GM12892 (cell line): ENCODE results near the gene RET.

Experiments used
- POLR2A ChIP-seq: IDR thresholded peaks from 2 replicates; pipeline ENCODE4 v1.6.1; 2011; ENCODE audit warnings: low read depth, low read length, control low read depth
- POLR2AphosphoS5 ChIP-seq: IDR thresholded peaks from 2 replicates; pipeline ENCODE4 v1.6.1; 2011; ENCODE audit warnings: low read depth, low read length, control low read depth
- TAF1 ChIP-seq: IDR thresholded peaks from 2 replicates; pipeline ENCODE4 v1.6.1; 2011; ENCODE audit warnings: low read depth, mild to moderate bottlenecking, control low read depth, low read length, borderline replicate concordance

GRCh38 chr10:43134126-43134905, 57.4 kb downstream of the RET start:
- TF ChIP-seq POLR2A (no peak), POLR2AphosphoS5 (no peak), TAF1 (no peak)
